HG02884 (cell line): ENCODE results near the gene STEAP1B.
"Not testable (repeated sequence)": the region's sequence is repeated elsewhere in the genome, so short reads cannot be mapped to it uniquely, and the experiment has no call there.

Experiments
- ATAC-seq: cut with Tn5 transposase; IDR thresholded peaks from one replicate; pipeline ENCODE4 v1.9.1; 2021; ENCODE audit warnings: mild to moderate bottlenecking, moderate library complexity; ENCODE audit not compliant: unreplicated experiment

STEAP1B gene

DNA sequence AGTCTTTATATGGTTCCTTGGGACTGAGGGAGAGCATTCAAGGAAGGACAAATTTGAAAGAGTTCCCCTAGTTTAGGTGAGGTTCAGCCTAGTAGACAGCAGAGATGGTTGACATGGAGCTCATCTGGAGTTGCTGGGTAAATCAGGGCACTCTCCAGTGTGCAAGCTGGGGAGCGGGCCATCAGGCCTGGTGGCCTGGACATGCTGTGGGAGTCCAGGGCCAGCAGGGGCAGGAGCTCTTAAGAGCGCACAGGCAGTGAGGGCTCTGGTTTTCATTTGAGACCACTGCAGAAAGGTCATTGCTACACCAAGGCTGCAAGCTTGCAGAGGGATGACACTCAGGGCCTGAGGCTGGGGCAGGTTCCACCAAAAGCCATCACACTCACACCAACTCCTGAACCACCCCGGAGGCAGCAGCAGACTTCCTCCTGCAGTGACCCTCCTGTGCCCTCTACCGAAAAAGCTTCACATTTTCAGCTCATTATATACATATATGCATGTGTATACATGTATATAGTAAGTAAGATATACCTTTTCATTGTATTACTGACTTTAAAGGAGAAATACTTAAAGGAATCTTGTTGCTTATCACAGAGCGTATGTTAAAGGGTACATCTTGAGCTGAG is 39.5 kb downstream of the STEAP1B start:
- ATAC-seq, result no peak

DNA sequence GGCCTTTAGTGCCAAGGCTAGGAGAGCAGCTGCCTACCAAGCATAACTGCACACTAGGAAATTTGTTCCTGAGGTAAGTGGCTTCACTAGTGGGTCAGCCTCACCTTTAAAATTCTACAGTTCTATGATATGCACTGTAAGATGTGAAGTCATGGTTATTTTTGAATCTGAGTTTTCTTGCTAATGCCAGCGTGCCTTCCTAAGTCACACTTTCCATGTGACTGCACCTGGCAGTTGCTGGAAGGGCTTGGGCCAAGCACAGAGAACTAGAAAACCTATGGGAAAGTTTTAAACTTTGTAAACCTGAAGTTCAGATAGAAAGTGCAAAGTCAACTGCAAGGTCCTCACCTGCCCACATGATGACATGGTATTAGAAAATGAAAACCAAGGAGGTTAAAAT is 42.5 kb downstream of the STEAP1B start:
- ATAC-seq, result no peak

DNA sequence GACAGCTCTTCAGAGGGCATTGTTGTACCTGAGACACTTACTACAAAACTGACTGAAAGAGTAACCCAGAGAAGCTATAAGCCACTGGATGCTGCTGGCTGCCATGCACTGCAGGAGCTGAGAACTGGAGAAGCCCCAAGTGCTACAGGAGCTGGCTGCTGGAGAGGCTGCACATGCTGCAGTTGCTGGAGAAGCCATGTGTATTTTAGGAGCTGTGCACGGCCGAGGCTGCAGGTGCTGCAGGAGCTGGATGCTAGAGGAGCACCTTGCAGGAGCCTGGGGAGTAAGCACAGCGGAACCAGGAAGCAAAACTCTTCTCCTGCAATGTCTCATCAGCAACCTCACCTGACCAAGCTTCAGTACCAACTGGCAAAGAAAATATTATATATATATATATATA is 45.5 kb downstream of the STEAP1B start:
- ATAC-seq, result no peak

DNA sequence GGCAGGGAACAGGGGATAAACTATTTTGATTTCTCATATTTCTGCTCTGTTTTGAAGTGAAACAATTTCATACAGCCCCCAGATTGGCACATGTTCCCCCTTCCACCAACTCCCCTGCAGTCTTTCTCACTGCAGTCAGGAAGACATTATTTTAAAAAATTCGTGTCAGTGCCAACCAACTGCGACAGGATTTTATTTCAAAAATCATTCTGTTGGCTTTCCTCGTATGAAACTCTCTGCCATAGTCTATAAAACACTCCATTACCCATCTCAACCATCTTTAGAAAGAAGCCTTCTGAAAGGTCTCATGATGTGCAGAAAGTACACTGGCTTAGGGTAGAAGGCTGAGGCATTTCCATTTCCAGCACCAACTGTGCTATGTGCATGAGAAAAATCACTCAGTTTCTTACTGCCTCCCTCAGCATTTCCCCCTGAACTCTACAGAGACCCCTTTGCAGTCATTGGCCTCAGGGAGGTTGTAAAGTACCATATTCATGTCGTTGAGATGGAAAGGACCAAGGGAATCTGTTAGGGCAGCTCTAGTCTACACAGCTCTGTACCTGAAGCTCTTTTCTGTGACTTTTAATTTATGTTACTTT is 46.9 kb downstream of the STEAP1B start:
- no peak for ATAC-seq

DNA sequence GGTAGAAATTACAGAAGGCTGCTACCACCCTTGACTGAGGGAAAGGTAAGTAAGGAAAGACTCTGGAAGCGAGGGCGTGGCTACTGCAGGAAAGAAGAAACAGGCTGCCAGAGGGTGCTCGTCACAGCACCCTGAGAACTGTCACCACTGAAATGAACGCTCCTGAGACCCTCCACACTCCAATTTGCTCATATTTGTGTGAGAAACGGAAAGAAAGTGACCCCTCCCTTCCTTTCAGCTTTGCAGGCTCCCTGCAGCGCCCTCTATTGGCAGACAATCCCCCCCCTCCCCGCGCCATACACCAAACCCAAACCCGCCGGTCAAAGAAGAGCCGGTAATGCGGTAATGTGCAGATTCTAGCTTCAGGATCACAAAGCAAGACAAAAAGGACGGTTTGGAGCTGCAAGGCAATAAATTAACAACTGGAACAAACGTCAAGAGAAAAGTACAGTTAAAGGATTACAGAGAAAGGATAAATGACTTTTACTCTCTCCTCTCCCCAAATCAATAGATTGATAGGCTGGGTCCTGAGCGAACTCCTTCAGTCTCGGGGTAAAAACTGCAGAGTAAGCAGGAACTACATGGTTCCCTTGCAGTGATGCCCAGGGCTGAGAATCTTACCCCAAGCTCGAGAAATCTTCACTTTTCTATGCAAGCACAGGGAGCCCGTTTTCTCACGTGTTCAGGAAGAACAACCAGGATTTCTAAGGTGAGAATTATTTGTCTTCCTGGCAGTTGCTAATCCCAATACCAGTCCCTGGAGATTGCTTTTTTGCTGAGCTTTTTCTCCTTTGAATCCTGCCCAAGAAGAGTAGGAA is 47.6 kb downstream of the STEAP1B start:
- ATAC-seq, result peak; percentile 28

DNA sequence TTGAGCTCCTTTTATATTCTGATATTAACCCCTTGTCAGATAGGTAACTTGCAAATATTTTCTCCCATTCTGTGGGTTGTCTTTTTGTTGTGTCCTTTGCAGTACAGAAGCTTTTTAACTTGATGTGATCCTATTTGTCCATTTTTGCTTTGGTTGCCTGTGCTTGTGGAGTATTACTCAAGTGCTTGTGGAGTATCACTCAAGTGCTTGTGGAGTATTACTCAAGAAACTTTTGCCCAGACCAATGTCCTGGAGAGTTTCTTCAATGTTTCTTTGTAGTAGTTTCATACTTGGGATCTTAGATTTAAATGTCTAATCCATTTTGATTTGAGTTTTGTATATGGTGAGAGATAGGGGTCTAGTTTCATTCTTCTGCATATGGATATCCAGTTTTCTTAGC is 50.0 kb downstream of the STEAP1B start:
- ATAC-seq, result not testable (repeated sequence)

DNA sequence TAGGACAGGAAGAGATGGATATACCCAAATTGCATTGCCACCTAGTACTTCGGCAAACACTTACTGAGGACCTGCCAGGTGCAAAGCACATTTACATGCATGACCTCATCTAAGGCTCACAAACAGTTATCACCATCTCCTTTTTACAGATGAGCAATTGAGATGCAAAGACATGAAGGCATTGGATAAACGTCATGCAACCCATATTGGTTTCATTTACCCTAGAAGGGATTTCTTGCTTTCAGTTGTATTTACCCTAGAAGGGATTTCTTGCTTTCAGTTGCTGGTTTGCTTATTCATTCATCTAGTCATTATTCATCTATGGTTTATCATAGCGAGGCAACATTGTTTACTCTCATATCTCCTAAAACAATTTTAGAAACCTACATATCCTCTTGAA is 52.2 kb downstream of the STEAP1B start:
- peak; percentile 75 for ATAC-seq

DNA sequence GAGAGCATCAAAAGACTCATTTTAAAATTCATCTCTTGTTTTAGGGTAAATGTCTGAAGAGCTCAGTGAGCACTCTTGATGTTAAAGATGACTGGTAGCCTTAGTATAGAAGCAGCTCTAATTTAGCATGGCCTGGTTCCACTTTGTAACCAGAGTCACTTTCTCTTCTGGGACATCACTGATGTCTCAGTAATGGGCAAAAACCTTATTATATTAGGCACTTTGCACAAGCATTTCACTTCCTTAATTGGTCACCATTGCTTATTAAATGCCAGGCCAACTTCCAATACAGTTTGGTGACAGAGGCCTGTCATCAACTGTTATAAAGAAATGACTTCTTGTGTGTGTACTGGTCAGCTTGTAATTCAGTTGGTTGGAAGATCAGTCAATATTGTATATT is 53.0 kb downstream of the STEAP1B start:
- ATAC-seq, result no peak

DNA sequence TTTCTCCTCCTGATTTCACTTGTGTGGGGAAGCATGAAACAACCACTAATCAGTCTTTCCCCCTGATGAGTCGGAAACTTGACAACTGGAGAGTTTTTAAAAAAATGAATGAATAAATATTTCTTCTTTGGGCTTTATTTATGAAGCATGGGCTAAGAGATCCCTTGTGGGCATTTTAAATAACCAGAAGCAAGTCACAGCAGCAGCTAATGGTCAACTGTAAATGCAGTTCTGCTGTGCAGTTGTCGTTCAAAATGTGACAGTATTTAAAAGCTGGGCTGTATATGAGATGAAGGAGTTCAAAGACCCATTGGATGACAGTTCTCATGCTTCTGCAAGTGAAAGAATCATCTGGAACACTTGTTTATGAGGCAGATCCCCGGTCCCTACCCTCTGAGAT is 54.1 kb downstream of the STEAP1B start:
- ATAC-seq, result no peak

DNA sequence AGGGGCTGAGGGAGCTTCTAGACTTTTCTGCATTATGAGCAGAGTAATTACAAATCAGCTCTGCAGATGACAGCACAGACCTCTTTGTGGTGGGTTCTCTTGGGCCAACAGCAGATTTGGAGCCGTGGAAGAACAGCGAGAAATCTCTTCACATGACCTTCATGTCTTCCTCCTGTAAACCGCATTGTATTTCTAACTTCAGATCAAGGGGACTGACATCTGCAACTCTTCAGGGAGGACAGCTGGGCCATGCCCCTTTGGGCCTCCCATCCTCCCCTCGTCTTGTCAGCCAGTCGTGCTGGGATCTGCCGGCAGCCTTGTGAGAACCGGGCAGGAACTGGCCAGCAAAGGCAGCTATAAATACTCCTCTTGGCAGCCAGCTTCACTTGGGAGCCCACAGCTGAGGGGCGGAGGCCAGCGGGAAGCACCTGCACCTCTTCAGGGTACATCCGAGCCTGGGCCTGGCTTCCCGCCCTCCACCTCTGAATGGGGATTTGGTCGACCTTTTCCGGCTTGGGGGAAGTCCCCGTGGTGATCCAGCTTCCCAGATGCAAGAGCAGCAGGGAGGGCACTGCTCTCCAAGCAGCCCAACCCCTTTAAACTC is 54.7 kb downstream of the STEAP1B start:
- peak; percentile 22 for ATAC-seq

DNA sequence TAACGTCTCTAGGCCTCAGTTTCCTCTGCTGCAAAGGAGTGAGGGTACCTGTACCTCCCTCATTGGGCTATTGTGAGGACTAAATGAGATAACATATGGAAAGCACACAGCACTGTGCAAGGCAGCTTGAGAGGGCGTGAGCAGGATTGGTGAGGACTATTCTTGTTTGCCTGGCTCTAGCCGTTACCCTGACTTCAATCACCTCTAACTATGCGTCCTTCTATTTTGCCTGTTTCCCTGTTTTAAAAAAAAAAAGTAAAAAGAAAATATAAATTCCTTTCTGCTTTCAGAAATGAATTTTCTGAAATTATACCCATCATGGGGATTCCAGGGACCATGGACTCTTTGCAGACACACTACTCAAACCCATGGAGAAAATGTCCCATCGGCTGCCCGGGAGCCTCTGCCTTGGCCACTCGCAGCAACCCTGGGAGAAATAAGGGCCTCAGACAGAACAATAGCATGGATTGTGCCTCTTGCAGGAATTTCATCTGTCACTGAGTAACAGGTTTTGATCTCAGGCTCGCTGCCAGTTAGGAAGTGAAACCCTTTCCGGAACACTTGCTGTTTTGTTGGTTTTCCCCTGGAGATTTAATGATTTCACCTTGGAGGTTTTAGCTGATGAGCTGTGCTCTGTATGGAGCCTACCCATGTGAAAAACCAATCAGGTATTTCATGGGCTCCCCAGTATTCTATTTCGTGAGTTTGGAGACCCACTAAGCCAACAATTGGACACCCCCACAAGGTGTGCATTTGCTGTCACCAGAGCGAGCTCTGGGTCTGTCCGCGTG is 55.6 kb downstream of the STEAP1B start:
- ATAC-seq, result no peak

DNA sequence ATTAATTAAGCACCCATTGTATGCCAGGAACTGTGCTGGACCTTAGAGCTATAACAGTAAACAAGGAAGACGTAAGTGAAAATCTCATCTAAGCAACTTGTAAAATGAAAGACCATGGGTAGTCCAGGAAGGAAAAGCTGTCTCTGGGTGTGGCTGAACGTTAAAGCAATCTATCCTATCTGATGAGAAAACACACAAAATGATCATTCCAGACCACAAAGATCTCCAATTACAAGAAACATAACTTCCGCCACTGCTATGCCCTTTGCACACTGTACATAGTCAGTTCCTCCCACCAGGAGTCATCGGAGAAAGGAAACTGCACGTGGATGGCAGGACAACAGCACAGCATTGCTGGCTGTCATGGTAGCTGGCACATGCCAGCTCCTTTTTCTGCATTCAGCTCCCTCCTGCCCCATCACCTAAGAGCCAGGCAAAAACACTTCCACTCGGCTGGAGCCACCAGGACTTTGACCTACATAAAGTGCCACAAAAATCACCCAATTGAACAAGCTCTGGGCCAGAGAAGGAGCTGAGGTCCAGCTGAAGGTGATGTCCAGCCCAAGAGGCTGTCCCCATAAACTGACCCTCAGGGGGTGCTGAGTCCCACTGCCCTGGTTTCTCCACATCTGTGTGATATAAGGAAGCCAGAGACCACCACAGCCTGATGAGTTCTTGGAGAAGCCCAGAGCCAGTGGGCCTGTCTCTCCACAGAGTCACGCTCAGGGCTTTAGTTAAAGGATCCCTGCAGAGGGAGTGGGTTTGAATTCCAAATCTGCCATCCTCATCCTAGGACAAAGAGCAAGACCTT is 56.4 kb downstream of the STEAP1B start:
- no peak for ATAC-seq

DNA sequence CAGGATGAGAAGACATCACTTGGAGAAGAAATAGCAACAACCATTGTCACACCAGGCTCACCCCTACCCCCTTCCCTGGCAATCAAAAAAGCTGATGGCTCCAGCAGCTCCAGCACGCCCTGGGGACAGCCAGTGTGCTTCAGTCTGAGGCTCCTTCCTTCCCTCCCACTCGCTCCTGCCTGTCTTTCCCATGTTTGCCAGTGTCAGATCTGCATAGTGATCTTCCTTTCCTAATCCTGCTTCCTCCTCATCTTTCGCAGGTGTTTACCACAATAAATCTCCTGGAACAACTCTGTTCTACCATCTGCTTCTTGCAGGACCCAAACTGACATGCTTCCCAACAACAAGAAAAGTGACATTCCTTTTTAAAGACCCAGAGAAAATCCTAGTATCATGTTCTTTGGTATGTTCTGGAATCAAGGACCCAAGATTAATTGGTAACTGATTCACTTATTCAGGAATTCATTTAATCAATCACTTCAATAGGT is 57.1 kb downstream of the STEAP1B start:
- ATAC-seq, result no peak

DNA sequence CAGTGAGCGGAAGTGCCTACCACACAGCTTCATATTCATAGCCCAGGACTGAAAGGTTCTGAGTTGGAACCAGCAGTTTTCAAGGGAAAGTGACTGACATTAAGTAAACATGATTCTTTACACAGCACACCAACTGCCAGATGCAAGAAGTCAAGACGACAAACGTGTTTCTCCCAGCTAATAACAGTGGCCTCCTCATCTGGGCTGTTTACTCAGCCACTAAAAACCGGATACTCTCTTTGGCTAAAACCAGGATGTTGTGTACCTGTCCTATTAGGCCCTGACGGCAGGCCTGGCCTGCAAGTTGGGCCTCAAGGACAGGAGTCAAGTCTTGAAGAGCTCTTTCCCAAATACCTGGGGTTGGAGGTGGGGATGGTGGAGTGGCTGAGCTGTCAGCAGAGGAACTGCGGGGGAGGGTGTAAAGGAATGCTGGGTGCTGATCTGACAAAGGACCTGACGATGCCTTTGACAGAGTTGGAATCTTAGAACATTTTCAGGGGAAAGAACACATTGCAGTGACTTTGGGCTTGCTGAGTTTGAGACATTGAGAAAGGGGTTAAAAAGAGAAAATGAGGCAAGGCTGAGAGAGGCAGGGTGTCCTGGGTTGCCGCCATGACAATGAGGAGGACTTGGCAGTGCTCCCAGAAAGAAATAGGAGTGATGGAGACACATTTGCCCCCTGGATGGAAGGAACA is 57.7 kb downstream of the STEAP1B start:
- no peak for ATAC-seq

DNA sequence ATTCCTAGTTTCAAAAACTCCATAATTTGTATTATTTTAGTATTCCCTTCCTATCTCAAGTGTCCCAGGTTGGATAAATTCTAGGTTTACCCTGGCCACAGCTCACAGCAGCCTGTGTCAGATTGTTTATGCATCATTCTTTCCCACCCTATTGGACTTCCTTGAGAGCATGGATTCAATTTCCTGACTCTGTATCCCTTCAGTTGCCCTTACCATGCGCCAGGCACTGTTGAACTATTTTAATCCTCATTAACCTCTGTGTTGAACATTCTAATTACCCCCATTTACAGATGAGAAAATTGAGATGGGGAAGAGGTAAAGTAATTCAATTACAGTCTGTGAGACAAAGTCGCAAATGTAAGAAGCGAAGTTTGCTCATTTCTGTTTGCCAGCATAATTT is 58.8 kb downstream of the STEAP1B start:
- no peak for ATAC-seq

DNA sequence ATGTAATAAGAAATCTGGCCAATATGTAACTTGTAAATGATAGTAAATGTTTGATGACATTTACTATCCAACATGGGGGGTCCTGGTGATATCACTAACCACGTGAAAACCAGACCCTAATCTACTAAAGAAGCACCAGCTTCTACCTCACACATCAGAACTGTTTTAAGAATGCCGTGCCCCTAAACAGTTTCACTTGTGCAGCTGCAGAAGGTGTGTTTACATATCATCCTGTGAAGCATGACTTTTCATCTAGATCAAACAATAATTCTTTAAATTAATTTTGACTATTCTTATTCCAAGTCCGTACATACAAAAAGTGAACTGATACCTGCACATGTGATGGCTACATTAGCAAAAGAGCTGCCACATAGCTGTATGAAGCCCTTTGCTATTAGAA is 61.0 kb downstream of the STEAP1B start:
- ATAC-seq, result no peak

DNA sequence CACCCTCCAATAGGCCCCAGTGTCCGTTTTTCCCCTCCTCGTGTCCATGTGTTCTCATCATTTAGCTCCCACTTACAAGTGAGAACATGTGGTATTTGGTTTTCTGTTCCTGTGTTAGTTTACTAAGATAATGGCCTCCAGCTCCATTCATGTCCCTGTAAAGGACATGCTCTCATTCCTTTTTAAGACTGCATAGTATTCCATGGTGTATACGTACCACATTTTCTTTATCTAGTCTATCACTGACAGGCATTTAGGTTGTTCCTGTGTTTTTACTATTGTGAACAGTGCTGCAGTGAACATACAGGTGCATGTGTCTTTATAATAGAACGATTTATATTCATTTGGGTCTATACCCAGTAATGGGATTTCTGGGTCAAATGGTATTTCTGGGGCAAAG is 63.4 kb downstream of the STEAP1B start:
- not testable (repeated sequence) for ATAC-seq

DNA sequence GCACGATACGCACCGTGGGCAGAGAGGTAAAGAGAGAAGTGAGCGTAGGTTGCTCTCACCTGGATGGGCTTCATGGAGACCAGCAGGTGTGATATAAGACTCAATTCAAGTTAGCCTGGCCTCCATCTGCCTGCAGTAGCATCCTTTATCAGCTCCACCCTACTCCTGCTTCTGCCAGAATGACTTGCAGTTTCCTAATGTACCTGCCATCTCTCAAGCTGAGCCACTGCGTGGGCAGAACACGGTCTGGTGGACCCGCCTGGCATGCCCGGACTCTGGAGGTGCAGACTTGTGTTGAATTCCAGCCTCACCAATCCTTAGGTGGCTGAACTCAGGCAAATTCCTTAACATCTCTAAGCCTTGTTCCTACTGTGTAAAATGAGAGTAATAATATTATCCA is 64.3 kb downstream of the STEAP1B start:
- ATAC-seq, result no peak

DNA sequence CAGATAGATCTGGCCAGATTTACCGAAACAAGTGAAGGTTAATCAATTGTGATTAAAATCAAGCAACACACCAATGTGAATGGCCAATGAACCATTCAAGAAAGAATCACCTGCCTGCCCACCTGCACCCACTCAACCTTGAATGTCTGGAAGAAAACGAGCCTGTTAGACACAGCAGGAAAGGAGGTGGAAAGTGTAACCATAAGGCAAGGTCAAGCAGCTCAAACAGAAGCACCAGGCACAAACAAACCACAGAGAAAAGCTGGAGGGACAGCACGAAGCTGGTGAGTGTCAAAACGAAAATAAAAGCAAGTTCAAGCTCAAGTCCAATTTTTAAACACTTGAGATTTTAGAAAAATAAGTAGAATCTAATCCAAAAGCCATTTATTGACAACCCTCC is 64.9 kb downstream of the STEAP1B start:
- ATAC-seq, result peak; percentile 92
